ENCODE data around the gene PLPPR1. TPM values are rescaled to one million over a fixed set of nuclear protein-coding genes. Genes with fewer than 3 reads are reported as not detected.

PLPPR1 gene
- total and polyA plus RNA-seq, 2 donors (not counting 3 experiments of a cell fraction or from before 2014, with no cell fraction given) = 0.18 to 0.50 TPM

DNA sequence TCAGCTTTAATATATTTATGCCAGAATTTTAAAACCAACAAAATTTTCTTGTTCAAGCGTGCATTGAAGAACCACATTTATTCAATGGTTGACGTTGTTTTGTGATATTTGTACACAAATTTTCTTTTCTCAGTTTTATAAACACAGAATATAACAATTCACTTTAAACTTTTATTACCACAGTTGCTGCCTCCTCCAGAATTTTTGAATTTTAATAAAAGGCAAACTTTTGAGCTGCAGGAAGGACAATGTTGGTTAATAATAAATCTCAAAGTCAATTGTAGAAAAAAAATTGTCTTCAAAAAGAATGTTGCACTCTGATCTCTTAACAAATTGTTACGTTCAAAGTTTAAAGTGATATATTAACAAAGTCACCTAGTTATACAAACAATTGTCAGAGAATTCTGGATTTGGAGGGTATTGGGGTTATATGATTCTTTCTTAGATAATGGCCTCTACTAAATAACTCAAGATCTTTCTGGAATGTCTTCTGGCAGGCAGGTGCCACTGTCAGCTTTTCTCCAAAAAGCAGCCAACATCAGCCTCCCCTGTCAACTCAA is 295.8 kb downstream of the PLPPR1 start:
- H3K4me1 ChIP-seq (ENCODE audit: control insufficient read depth, extremely low read depth, insufficient read depth, low read length) = no peaks in the 10 kb centered on the region
- no peak for DNase-seq (ENCODE audit: low read depth, low spot score)
- dilution Hi-C loops (cut with MboI; ENCODE audit: extremely low pct_ligation_motif_present, low sequenced_read_pairs) = no loop called here
- ChIA-PET CTCF (interaction anchor here (1.5 to 1.9 kb wide), 2 partner anchors 13 to 24 kb away, joined by 3 to 8 read pairs; no protein-coding TSS in a partner anchor), POLR2A (no interaction called here)
- no peak overlapping the region for H2AFZ ChIP-seq (ENCODE audit: low read depth, low read length)
- no peak for FAIRE-seq
- no peak overlapping the region for H3K9ac ChIP-seq (replicated peaks; ENCODE audit: extremely low read depth, insufficient read depth, low read length)
- no peaks in the 10 kb centered on the region for H3K79me2 ChIP-seq (ENCODE audit: control insufficient read depth, insufficient read depth, low read length)
- no peak overlapping the region for H3K4me2 ChIP-seq (ENCODE audit: insufficient read depth, low read length)
- no peaks in the 10 kb centered on the region for H3K9me3 ChIP-seq (replicated peaks; ENCODE audit: control insufficient read depth, insufficient read depth, low read length)
- H3K36me3 ChIP-seq (ENCODE audit: control insufficient read depth in 2 of 2, extremely low read depth in 1 of 2, insufficient read depth in 2 of 2, low read length in 2 of 2) = no peaks in the 10 kb centered on the region
- H3K9me1 ChIP-seq (replicated peaks; ENCODE audit: control insufficient read depth, extremely low read depth, insufficient read depth, low read length) = no peaks in the 10 kb centered on the region
- no peaks in the 10 kb centered on the region for H3K27me3 ChIP-seq (ENCODE audit: control insufficient read depth in 2 of 2, insufficient read depth in 2 of 2, low read length in 2 of 2)
- H4K20me1 ChIP-seq (replicated peaks; ENCODE audit: control insufficient read depth, extremely low read depth, insufficient read depth, low read length) = no peaks in the 10 kb centered on the region
- intact Hi-C loops (cut with micrococcal nuclease) = no loop called here
- TF ChIP-seq GATA2 (IDR thresholded peaks at IDR 0.05; ENCODE audit: insufficient read depth, insufficient read length, low read depth, low read length) = no peak
- TF ChIP-seq POLR2A (IDR thresholded peaks at IDR 0.05; ENCODE audit: low read depth, low read length) = no peak
- TF ChIP-seq EZH2 (IDR thresholded peaks at IDR 0.05; ENCODE audit: borderline replicate concordance, low read depth, low read length, severe bottlenecking) = no peak
- TF ChIP-seq FOS (IDR thresholded peaks at IDR 0.05; ENCODE audit: borderline replicate concordance, insufficient read depth, low read length) = no peak
- TF ChIP-seq, protein P1, sequence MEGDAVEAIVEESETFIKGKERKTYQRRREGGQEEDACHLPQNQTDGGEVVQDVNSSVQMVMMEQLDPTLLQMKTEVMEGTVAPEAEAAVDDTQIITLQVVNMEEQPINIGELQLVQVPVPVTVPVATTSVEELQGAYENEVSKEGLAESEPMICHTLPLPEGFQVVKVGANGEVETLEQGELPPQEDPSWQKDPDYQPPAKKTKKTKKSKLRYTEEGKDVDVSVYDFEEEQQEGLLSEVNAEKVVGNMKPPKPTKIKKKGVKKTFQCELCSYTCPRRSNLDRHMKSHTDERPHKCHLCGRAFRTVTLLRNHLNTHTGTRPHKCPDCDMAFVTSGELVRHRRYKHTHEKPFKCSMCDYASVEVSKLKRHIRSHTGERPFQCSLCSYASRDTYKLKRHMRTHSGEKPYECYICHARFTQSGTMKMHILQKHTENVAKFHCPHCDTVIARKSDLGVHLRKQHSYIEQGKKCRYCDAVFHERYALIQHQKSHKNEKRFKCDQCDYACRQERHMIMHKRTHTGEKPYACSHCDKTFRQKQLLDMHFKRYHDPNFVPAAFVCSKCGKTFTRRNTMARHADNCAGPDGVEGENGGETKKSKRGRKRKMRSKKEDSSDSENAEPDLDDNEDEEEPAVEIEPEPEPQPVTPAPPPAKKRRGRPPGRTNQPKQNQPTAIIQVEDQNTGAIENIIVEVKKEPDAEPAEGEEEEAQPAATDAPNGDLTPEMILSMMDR (IDR thresholded peaks at IDR 0.05; ENCODE audit: extremely low read depth in 1 of 2, insufficient read depth in 1 of 2, low read depth in 1 of 2, low read length in 2 of 2) = no peak
- TF ChIP-seq, protein P2, sequence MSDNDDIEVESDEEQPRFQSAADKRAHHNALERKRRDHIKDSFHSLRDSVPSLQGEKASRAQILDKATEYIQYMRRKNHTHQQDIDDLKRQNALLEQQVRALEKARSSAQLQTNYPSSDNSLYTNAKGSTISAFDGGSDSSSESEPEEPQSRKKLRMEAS (IDR thresholded peaks at IDR 0.05; ENCODE audit: insufficient read depth, insufficient read length) = no peak
- no peak for TF ChIP-seq MYC (IDR thresholded peaks at IDR 0.05; ENCODE audit: low read depth, low read length)
- no peak for TF ChIP-seq POLR2AphosphoS5 (IDR thresholded peaks at IDR 0.05; ENCODE audit: insufficient read depth, low read depth, low read length)
- no peak overlapping the region for H3K27ac ChIP-seq (ENCODE audit: insufficient read depth, low read depth, low read length)
- BruUV-seq (replicated peaks) = no TSS peak
- no peak overlapping the region for H3K4me3 ChIP-seq (replicated peaks in 1 of 3; ENCODE audit: insufficient read depth in 1 of 3, low read depth in 1 of 3, low read length in 3 of 3)
